Stimulated activated CD4-positive, alpha-beta T cell treated with anti-CD3 and anti-CD28 coated beads, Interleukin-4, amount 100 ng/mL, for 1 hour (primary cell): Measurements from ENCODE around the gene TTYH1.

ENCODE experiments used
- DNase-seq: peaks from one replicate; pipeline ENCODE4 v3.0.0-alpha.2; 2020

TTYH1 gene

GRCh38 chr19:54484451-54484850 lies 69.2 kb downstream of the TTYH1 start:
- no peak for DNase-seq

GRCh38 chr19:54485851-54486250 lies 70.6 kb downstream of the TTYH1 start:
- DNase-seq, result no peak
